SK-N-SH treated with all-trans-retinoic acid at 6 μM for 48 hours (cell line): ENCODE measurements around the gene EBP.

Source experiments
- ARNTL ChIP-seq: fragments of 450-650 bp; formaldehyde crosslinking; IDR thresholded peaks from 2 replicates; pipeline ENCODE4 v1.5.0; 2020; ENCODE audit warnings: low read depth, mild to moderate bottlenecking, moderate library complexity, borderline replicate concordance
- CREB5 ChIP-seq: fragments of 250-450 bp; sonication (Bioruptor Pico); IDR thresholded peaks from 2 replicates; pipeline ENCODE4 v1.5.1; 2020; ENCODE audit warnings: low read depth, mild to moderate bottlenecking, moderate library complexity
- ESRRG ChIP-seq: fragments of 250-450 bp; sonication (Bioruptor Pico); IDR thresholded peaks from 2 replicates; pipeline ENCODE4 v1.6.1; 2021; ENCODE audit warnings: mild to moderate bottlenecking
- GLIS3 ChIP-seq: fragments of 250-450 bp; sonication (Bioruptor Pico); IDR thresholded peaks from 2 replicates; pipeline ENCODE4 v1.5.0; 2020; ENCODE audit warnings: mild to moderate bottlenecking, moderate library complexity
- PATZ1 ChIP-seq: fragments of 250-450 bp; sonication (Bioruptor Pico); IDR thresholded peaks from 2 replicates; pipeline ENCODE4 v1.8.0; 2020; ENCODE audit warnings: mild to moderate bottlenecking, moderate library complexity, borderline replicate concordance
- PPARA ChIP-seq: fragments of 250-450 bp; sonication (Bioruptor Pico); IDR thresholded peaks from 2 replicates; pipeline ENCODE4 v1.5.0; 2020; ENCODE audit warnings: mild to moderate bottlenecking, borderline replicate concordance
- RARB ChIP-seq: fragments of 250-450 bp; sonication (Bioruptor Pico); IDR thresholded peaks from 2 replicates; pipeline ENCODE4 v1.8.0; 2021; ENCODE audit warnings: mild to moderate bottlenecking, moderate library complexity
- ZC3H10 ChIP-seq: fragments of 250-450 bp; sonication (Bioruptor Pico); IDR thresholded peaks from 2 replicates; pipeline ENCODE4 v1.5.1; 2021; ENCODE audit warnings: mild to moderate bottlenecking, moderate library complexity
- ZFP3 ChIP-seq: fragments of 250-450 bp; sonication (Bioruptor Pico); IDR thresholded peaks from 2 replicates; pipeline ENCODE4 v1.5.0; 2020; ENCODE audit warnings: mild to moderate bottlenecking, moderate library complexity

- TF ChIP-seq ESRRG (no peak), PATZ1 (CRISPR knock-in tag) (no peak), ZFP3 (no peak), GLIS3 (CRISPR knock-in tag) (no peak), CREB5 (CRISPR knock-in tag) (no peak), ARNTL (CRISPR knock-in tag) (no peak), PPARA (CRISPR knock-in tag) (no peak), RARB (CRISPR knock-in tag) (no peak), ZC3H10 (CRISPR knock-in tag) (no peak)
These were observed 9.2 kb upstream of the EBP start for GRCh38 chrX:48512371-48512935.
